Measurements from ENCODE around the gene WDR1. TPM values are rescaled to one million over a fixed set of nuclear protein-coding genes. Genes with fewer than 3 reads are reported as not detected.

The WDR1 gene
- total RNA-seq, 1 experiment from 2014 or later = 223 TPM

- no TSS peak for BruUV-seq (replicated peaks)
- ChIA-PET CTCF (no interaction called here), RAD21 (ENCODE audit: low non-redundant PET in 1 of 2, low total read pairs in 2 of 2, uncharacterized antibody in 2 of 2, unreplicated experiment in 2 of 2) (no interaction called here), POLR2A (no interaction called here)
- H3K27me3 ChIP-seq (ENCODE audit: insufficient read depth, low read length) = no peaks in the 10 kb centered on the region
- peaks cover 93% of the 10 kb centered on the region for H3K79me2 ChIP-seq (ENCODE audit: insufficient read depth, low read length)
- peaks cover 34 to 70% of the 10 kb centered on the region in 2 experiments for H3K4me1 ChIP-seq (ENCODE audit: control insufficient read depth in 1 of 2, insufficient read depth in 2 of 2, low read length in 2 of 2)
- intact Hi-C loops (cut with micrococcal nuclease) = no loop called here
- peak overlapping the region; percentile 15; the same call in 1 of the 2 replicates for H3K9ac ChIP-seq (ENCODE audit: low read length)
- 0 out of 2 replicates have a peak overlapping the region, but pooled peaks have one; percentile 19 for H3K4me2 ChIP-seq (ENCODE audit: low read length)
- no peak overlapping the region for H2AFZ ChIP-seq (ENCODE audit: low read depth, low read length, poor library complexity, severe bottlenecking)
- DNase-seq (ENCODE audit: low read depth, low spot score) (peak; percentile 41), ATAC-seq (peak; percentile 25; the same call in 1 of the 2 replicates)
- no peaks in the 10 kb centered on the region for H4K20me1 ChIP-seq (ENCODE audit: insufficient read depth)
- H3K4me3 ChIP-seq (replicated peaks in 1 of 2; ENCODE audit: low read depth in 1 of 2, low read length in 2 of 2) = no peak overlapping the region
- H3K9me2 ChIP-seq (ENCODE audit: insufficient read depth) = no peaks in the 10 kb centered on the region
- peaks cover 24 to 58% of the 10 kb centered on the region in 2 experiments for H3K36me3 ChIP-seq (ENCODE audit: control insufficient read depth in 1 of 2, insufficient read depth in 2 of 2, low read length in 2 of 2)
- TF ChIP-seq TCF7L2 (IDR thresholded peaks at IDR 0.05; ENCODE audit: borderline replicate concordance, extremely low read depth, insufficient read depth, insufficient read length) (peak; percentile 73), YY1 (IDR thresholded peaks at IDR 0.05; ENCODE audit: extremely low read depth, insufficient replicate concordance, low read depth, low read length) (no peak)
- H3K9me3 ChIP-seq (ENCODE audit: control insufficient read depth in 1 of 2, insufficient read depth in 1 of 2, low read depth in 1 of 2, low read length in 2 of 2) = no peaks in the 10 kb centered on the region
- H3K27ac ChIP-seq (ENCODE audit: low read depth, low read length) = peak overlapping the region; percentile 28; the same call in 1 of the 2 replicates
Observed at GRCh38 chr4:10098780-10099160, 17.8 kb downstream of the WDR1 start.

- Histone ChIP-seq H3K4me2 (ENCODE audit: low read length) (peak overlapping the region; percentile 80), H4K20me1 (ENCODE audit: insufficient read depth) (no peaks in the 10 kb centered on the region), H3K4me3 (replicated peaks in 1 of 2; ENCODE audit: low read depth in 1 of 2, low read length in 2 of 2) (no peak overlapping the region), H3K79me2 (ENCODE audit: insufficient read depth, low read length) (peaks cover 93% of the 10 kb centered on the region), H3K9me2 (ENCODE audit: insufficient read depth) (no peaks in the 10 kb centered on the region), H3K9me3 (ENCODE audit: control insufficient read depth in 1 of 2, insufficient read depth in 1 of 2, low read depth in 1 of 2, low read length in 2 of 2) (no peaks in the 10 kb centered on the region), H2AFZ (ENCODE audit: low read depth, low read length, poor library complexity, severe bottlenecking) (no peak overlapping the region), H3K36me3 (ENCODE audit: control insufficient read depth in 1 of 2, insufficient read depth in 2 of 2, low read length in 2 of 2) (peaks cover 29 to 65% of the 10 kb centered on the region in 2 experiments), H3K27me3 (ENCODE audit: insufficient read depth, low read length) (no peaks in the 10 kb centered on the region), H3K27ac (ENCODE audit: low read depth, low read length) (peak overlapping the region; percentile 72), H3K9ac (ENCODE audit: low read length) (peak overlapping the region; percentile 63; the same call in 1 of the 2 replicates), H3K4me1 (ENCODE audit: control insufficient read depth in 1 of 2, insufficient read depth in 2 of 2, low read length in 2 of 2) (peaks cover 34 to 70% of the 10 kb centered on the region in 2 experiments)
- no TSS peak for BruUV-seq (replicated peaks)
- no peak for DNase-seq (ENCODE audit: low read depth, low spot score)
- TF ChIP-seq FOSL1 (IDR thresholded peaks at IDR 0.05; ENCODE audit: low read depth) (no peak), TCF7L2 (IDR thresholded peaks at IDR 0.05; ENCODE audit: borderline replicate concordance, extremely low read depth, insufficient read depth, insufficient read length) (no peak), ZNF274 (IDR thresholded peaks at IDR 0.05; ENCODE audit: low read depth, low read length) (no peak), POLR2A (IDR thresholded peaks at IDR 0.05; ENCODE audit: borderline replicate concordance, extremely low read depth, insufficient read depth, insufficient read length) (no peak), SP1 (IDR thresholded peaks at IDR 0.05; ENCODE audit: low read depth) (no peak), JUND (IDR thresholded peaks at IDR 0.05) (no peak), YY1 (IDR thresholded peaks at IDR 0.05; ENCODE audit: extremely low read depth, insufficient replicate concordance, low read depth, low read length) (no peak), EZH2 (IDR thresholded peaks at IDR 0.05) (no peak), CEBPB (IDR thresholded peaks at IDR 0.05; ENCODE audit: low read depth) (no peak), EGR1 (IDR thresholded peaks at IDR 0.05; ENCODE audit: low read depth) (no peak)
- intact Hi-C loops (cut with micrococcal nuclease) = no loop called here
- POLR2A ChIA-PET = no interaction called here
- CTCF ChIA-PET = no interaction called here
- RAD21 ChIA-PET (ENCODE audit: low non-redundant PET in 1 of 2, low total read pairs in 2 of 2, uncharacterized antibody in 2 of 2, unreplicated experiment in 2 of 2) = no interaction called here
- ATAC-seq = no peak
Observed at GRCh38 chr4:10097906-10098779, 18.5 kb downstream of the WDR1 start.
